ENCODE measurements around the gene RHBDD3. TPM values are rescaled to one million over a fixed set of nuclear protein-coding genes. Genes with fewer than 3 reads are reported as not detected.

RHBDD3 gene
- total and polyA plus RNA-seq, 2 experiments from 2014 or later = 55.0 to 115 TPM

GRCh38 chr22:29301716-29302401 is 34.1 kb upstream of the RHBDD3 start:
- Histone ChIP-seq H3K36me3 (ENCODE audit: insufficient read depth) (peaks cover 37% of the 10 kb centered on the region), H3K4me2 (no peak overlapping the region), H2AFZ (no peak overlapping the region), H3K4me3 (no peak overlapping the region), H4K20me1 (replicated peaks; ENCODE audit: insufficient read depth) (peaks cover 15% of the 10 kb centered on the region), H3K9me2 (ENCODE audit: insufficient read depth) (no peaks in the 10 kb centered on the region), H3F3A (replicated peaks; ENCODE audit: low read depth) (peaks cover 57% of the 10 kb centered on the region), H3K79me2 (replicated peaks; ENCODE audit: insufficient read depth) (0 out of 2 replicates have a peak, but pooled peaks cover 3% of the 10 kb centered on the region), H3K27me3 (ENCODE audit: insufficient read depth) (no peaks in the 10 kb centered on the region), H3K4me1 (ENCODE audit: insufficient read depth) (peaks cover 10% of the 10 kb centered on the region; the same call in 1 of the 2 replicates), H3K27ac (ENCODE audit: low read depth) (peak overlapping the region; percentile 76; the same call in 1 of the 2 replicates)
- Mint-ChIP-seq H3K4me3 (no peak overlapping the region), H3K4me1 (peaks cover 25% of the 10 kb centered on the region), H3K36me3 (ENCODE audit: low read depth) (peaks cover 46% of the 10 kb centered on the region), H3K27ac (peak overlapping the region; percentile 57; the same call in 1 of the 2 replicates), H3K9me3 (no peaks in the 10 kb centered on the region; the same call in 2 of the 3 replicates), H3K27me3 (ENCODE audit: insufficient read depth, low read depth, poor library complexity) (peaks cover 30% of the 10 kb centered on the region)
- ATAC-seq (no peak), DNase-seq (ENCODE audit: low spot score) (no peak)
- TF ChIP-seq NANOG (IDR thresholded peaks at IDR 0.05; ENCODE audit: borderline replicate concordance) (no peak), ZNF114 (CRISPR knock-in tag; IDR thresholded peaks at IDR 0.05) (no peak), CTCF (conservative IDR thresholded peaks at IDR 0.05; ENCODE audit: low read depth in 2 of 2) (no peak), ZNF462 (CRISPR knock-in tag; IDR thresholded peaks at IDR 0.05) (no peak), ETS1 (IDR thresholded peaks at IDR 0.05) (no peak), CREB1 (CRISPR knock-in tag; IDR thresholded peaks at IDR 0.05; ENCODE audit: low read depth) (no peak), POLR2AphosphoS5 (IDR thresholded peaks at IDR 0.05; ENCODE audit: low read depth) (no peak; the same call in 1 of the 2 replicates), EZH2phosphoT487 (IDR thresholded peaks at IDR 0.05; ENCODE audit: unreplicated experiment) (no peak), REST (IDR thresholded peaks at IDR 0.05; ENCODE audit: unreplicated experiment) (no peak), ZNF331 (CRISPR knock-in tag; IDR thresholded peaks at IDR 0.05; ENCODE audit: low read depth) (no peak), STAT1 (IDR thresholded peaks at IDR 0.05; ENCODE audit: unreplicated experiment) (no peak), JUNB (IDR thresholded peaks at IDR 0.05; ENCODE audit: unreplicated experiment) (no peak), EZH2 (IDR thresholded peaks at IDR 0.05; ENCODE audit: low read depth, unreplicated experiment) (no peak)
